22Rv1 (cell line): ENCODE measurements around the gene ALKBH2.

ENCODE experiments used
- H3K27ac ChIP-seq: fragments of 450-650 bp; 2 replicates; pipeline ENCODE4 v1.5.1; 2017
- CTCF ChIP-seq: fragments of 450-650 bp; IDR thresholded peaks from 2 replicates; pipeline ENCODE4 v1.5.1; 2017; ENCODE audit warnings: mild to moderate bottlenecking
- ZFX ChIP-seq: fragments of 450-650 bp; IDR thresholded peaks from 2 replicates; pipeline ENCODE4 v1.6.1; 2017; ENCODE audit warnings: antibody characterized with exemption, borderline replicate concordance

Gene ALKBH2

GRCh38 chr12:109089683-109090082 lies 3.6 kb downstream of the ALKBH2 start:
- no peak overlapping the region for H3K27ac ChIP-seq
- TF ChIP-seq CTCF: no peak
- TF ChIP-seq ZFX: no peak

- no peak overlapping the region for H3K27ac ChIP-seq
- TF ChIP-seq CTCF (no peak), ZFX (no peak)
Measured at GRCh38 chr12:109088818-109089217, 4.5 kb downstream of the ALKBH2 start.

DNA sequence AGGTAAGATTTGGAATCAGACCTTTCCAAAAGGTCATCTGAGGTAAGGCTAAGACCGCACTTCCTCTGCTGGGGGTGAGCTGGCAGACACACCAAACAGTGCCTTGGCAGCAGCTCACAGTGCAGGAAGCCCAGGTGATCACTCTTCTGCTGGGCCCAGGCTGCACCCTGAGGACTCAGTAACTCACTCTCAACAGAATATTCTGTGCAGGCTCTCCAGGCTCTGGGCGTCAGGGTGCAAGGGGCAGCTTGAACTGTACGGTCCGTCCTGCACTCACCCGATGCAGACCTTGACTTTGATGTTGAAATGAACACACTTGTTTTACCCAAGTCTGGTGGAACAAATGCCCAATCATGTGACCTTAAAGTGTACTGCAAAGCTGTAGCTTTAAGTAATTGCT lies 6.0 kb downstream of the ALKBH2 start:
- H3K27ac ChIP-seq: peak overlapping the region; percentile 0; the same call in 1 of the 2 replicates
- TF ChIP-seq CTCF (no peak), ZFX (no peak)

DNA sequence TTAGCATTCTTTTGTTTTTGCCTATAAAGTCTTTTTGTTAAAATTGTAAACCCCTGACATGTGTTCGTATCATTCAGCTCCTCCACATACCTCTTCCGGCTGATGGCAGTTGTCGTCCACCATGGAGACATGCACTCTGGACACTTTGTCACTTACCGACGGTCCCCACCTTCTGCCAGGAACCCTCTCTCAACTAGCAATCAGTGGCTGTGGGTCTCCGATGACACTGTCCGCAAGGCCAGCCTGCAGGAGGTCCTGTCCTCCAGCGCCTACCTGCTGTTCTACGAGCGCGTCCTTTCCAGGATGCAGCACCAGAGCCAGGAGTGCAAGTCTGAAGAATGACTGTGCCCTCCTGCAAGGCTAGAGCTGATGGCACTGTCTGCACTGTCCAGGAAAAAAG lies 7.7 kb downstream of the ALKBH2 start:
- no peak for TF ChIP-seq CTCF
- no peak for TF ChIP-seq ZFX
- H3K27ac ChIP-seq: no peak overlapping the region

GRCh38 chr12:109084425-109084824 lies 8.8 kb downstream of the ALKBH2 start:
- peak overlapping the region; percentile 16; the same call in 1 of the 2 replicates for H3K27ac ChIP-seq
- TF ChIP-seq CTCF (no peak), ZFX (no peak)

- TF ChIP-seq ZFX (no peak), CTCF (no peak)
- no peak overlapping the region for H3K27ac ChIP-seq
Measured at GRCh38 chr12:109082751-109083150, 10.5 kb downstream of the ALKBH2 start.

- H3K27ac ChIP-seq: no peak overlapping the region
- TF ChIP-seq ZFX (no peak), CTCF (no peak)
Measured at GRCh38 chr12:109074866-109075265, 18.4 kb downstream of the ALKBH2 start.
